Renal cortex interstitium (tissue), 15 donors: ENCODE data around the gene COQ2. TPM values are rescaled to one million over a fixed set of nuclear protein-coding genes. Genes with fewer than 3 reads are reported as not detected.
A peak's percentile ranks its signal among the peaks of the same experiment; 100 is the strongest.
"Not testable (repeated sequence)": the region's sequence is repeated elsewhere in the genome, so short reads cannot be mapped to it uniquely, and the experiment has no call there.

Experiments
- DNase-seq, 11 donors: peaks; one replicate each; pipeline ENCODE4 v3.0.0-alpha.2; 2013; ENCODE audit warnings: low read depth in 9 of 11, low spot score in 4 of 11; ENCODE audit errors: extremely low read depth in 1 of 11
- long read RNA-seq, 16 experiments: transcript quantifications; one replicate each; lab custom pipeline, GENCODE V29; 2026
- polyA plus RNA-seq, 3 donors: library from polyadenylated mRNA; unstranded; fragments of 120-200 nt; gene quantifications; one replicate each; pipeline ENCODE4 v1.2.1, GENCODE V29; 2013; ENCODE audit not compliant: insufficient read length in 3 of 3

The COQ2 gene
- 10 to 100 TPM; 14.2 to 15.8 (median 15.0) TPM for polyA plus RNA-seq
- long read RNA-seq, donor 1, transcript COQ2-206 (7 exons, 1,641 nt) = major isoform, 5 of 12 reads
- long read RNA-seq, donor 1, partial matches to known transcripts = 7 of 12 reads
- long read RNA-seq, donor 1, other reads (novel, unspliced or antisense) = 0 of 12 reads
- long read RNA-seq, donor 2, transcript COQ2-206 (7 exons, 1,641 nt) = major isoform, 8 of 8 reads
- long read RNA-seq, donor 2, partial matches to known transcripts = 0 of 8 reads
- long read RNA-seq, donor 2, other reads (novel, unspliced or antisense) = 0 of 8 reads
- long read RNA-seq, donor 3, partial matches to known transcripts = 9 of 12 reads
- long read RNA-seq, donor 3, other reads (novel, unspliced or antisense) = 0 of 12 reads
- long read RNA-seq, donor 4 = 0 reads
- long read RNA-seq, donor 5 = 0 reads
- long read RNA-seq, donor 6, partial matches to known transcripts = 0 of 2 reads
- long read RNA-seq, donor 6, other reads (novel, unspliced or antisense) = 0 of 2 reads
- long read RNA-seq, donor 7, partial matches to known transcripts = 7 of 9 reads
- long read RNA-seq, donor 7, other reads (novel, unspliced or antisense) = 0 of 9 reads
- long read RNA-seq, donor 8 = 0 reads
- long read RNA-seq, donor 9, transcript COQ2-206 (7 exons, 1,641 nt) = major isoform, 5 of 12 reads
- long read RNA-seq, donor 9, partial matches to known transcripts = 7 of 12 reads
- long read RNA-seq, donor 9, other reads (novel, unspliced or antisense) = 0 of 12 reads
- long read RNA-seq, donor 10, partial matches to known transcripts = 7 of 12 reads
- long read RNA-seq, donor 10, other reads (novel, unspliced or antisense) = 0 of 12 reads
- long read RNA-seq, donor 11, transcript COQ2-206 (7 exons, 1,641 nt) = major isoform, 5 of 5 reads
- long read RNA-seq, donor 11, partial matches to known transcripts = 0 of 5 reads
- long read RNA-seq, donor 11, other reads (novel, unspliced or antisense) = 0 of 5 reads
- long read RNA-seq, donor 12, partial matches to known transcripts = 0 of 3 reads
- long read RNA-seq, donor 12, other reads (novel, unspliced or antisense) = 0 of 3 reads
- long read RNA-seq, donor 13 = 0 reads
- long read RNA-seq, donor 14, transcript COQ2-206 (7 exons, 1,641 nt) = major isoform, 6 of 11 reads
- long read RNA-seq, donor 14, partial matches to known transcripts = 5 of 11 reads
- long read RNA-seq, donor 14, other reads (novel, unspliced or antisense) = 0 of 11 reads
- long read RNA-seq, donor 15, partial matches to known transcripts = 0 of 2 reads
- long read RNA-seq, donor 15, other reads (novel, unspliced or antisense) = 0 of 2 reads
- long read RNA-seq, donor 16, transcript COQ2-206 (7 exons, 1,641 nt) = major isoform, 10 of 38 reads
- long read RNA-seq, donor 16, partial matches to known transcripts = 28 of 38 reads
- long read RNA-seq, donor 16, other reads (novel, unspliced or antisense) = 0 of 38 reads

GRCh38 chr4:83284193-83285054, at the start of gene COQ2:
TSS of gene COQ2 (minus strand) at chr4:83284798. CDS start at chr4:83284764, 34 bp downstream.
- peak; percentile 76 to 93 (median 90) for DNase-seq

DNA sequence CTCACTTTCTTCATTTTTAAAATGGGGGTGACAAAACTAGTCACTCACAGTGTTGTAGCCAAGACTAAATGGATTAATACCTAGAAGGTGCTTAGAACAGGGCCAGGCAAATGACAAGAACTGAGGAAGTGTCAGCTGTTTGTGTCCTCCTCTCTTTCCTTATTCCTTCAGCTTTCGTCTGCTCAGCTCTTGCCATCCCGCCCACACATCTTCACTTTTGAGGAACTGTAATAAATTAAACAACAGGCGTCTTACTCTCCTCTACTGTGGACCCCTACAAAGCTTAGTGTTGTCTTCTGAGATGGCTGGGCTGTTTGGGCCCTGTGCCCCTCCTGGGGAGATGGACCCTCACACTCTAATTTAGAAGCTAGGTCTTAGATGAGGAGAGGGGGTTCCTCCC, 47.4 kb upstream of the COQ2 start:
- no peak for DNase-seq

GRCh38 chr4:83329521-83330110, 45.0 kb upstream of the COQ2 start:
- DNase-seq = no peak

DNA sequence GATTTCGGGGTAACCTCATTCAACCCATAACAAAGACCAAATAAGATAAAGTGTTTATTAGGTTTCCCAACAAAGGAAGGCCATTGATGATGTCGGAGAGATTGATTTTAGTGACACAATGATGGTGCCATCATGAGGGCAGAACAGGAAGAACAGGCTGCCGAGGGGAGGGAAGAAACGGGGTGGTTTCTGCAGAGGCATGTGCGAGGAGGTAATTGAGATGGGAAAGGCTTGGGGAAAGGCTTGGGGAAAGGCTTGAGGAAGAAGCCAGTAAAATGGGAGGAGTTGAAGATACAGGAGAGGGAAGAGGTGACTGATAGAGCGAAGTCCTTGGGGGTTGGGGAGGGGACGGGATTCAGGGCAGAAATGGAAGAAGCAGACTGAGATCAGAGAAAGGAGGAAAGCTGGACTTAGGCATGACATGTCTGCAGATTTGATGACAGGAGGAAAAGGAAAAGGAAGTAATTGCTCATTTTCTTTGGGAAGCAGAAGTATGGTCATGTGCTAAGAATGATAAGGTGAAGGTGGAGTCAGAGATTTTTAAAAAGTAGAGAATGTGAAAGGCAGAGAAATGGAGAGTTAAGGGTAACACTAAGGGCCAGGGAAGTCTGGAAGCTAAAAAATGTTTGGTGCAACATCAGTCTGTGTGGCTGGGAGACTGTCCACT, 44.1 kb upstream of the COQ2 start:
- DNase-seq = no peak

- DNase-seq = no peak
These were observed 41.9 kb upstream of the COQ2 start for GRCh38 chr4:83326546-83326945.

DNA sequence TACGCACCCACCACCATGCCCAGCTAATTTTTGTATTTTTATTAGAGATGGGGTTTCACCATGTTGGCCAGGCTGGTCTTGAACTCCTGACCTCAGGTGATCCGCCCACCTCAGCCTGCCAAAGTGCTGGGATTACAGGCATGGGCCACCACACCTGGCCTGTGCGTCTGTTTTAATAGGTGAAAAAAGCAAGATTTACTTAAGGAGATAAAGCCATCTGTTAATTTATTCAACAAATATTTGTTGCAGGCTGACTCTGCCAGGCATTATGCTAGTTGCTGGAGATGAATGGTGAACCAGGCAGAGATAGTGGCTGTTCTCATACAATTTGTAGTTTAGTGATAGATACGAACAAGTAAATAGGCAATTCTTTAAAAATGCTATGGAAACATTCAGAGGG, 40.7 kb upstream of the COQ2 start:
- not testable (repeated sequence) for DNase-seq

- no peak for DNase-seq
These were observed 38.5 kb upstream of the COQ2 start for GRCh38 chr4:83323136-83323535.

DNA sequence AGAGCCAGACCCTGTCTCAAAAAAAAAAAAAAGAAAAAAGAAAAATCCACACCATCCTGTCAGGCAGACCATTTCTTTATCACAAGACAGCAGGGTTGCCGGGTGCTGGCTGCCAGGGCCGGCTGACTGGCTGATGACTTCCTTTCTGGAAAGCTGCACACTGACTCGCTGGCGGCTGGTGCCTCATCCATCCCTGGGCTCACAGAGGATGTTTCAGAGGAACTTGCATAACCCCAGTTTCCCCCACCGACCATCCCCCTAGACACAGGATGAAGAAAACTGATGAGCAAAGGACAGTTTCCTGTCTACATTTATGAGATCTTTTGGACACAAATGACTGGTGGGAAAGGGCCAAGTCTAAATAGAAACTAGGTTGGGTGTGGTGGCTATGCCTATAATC, 36.0 kb upstream of the COQ2 start:
- DNase-seq = no peak

DNA sequence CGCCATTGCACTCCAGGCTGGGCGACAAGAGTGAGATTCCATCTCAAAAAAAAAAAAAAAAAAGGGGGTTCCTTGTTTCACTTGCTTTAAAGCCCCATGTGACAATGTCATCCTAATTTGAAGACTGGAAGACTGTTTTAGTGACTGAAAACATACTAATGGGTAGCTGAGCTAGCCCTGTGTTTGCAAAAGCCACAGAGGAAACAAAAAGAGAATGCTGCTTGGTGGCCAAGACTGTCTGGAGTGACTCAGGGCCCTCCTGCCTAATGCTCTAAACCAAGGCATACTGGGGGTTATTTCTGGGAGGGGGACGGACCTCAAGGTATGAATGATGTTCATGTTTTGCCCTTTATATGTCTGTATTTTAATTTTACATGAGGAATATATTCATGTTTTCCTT, 34.1 kb upstream of the COQ2 start:
- no peak for DNase-seq

- no peak for DNase-seq
These were observed 33.1 kb upstream of the COQ2 start for GRCh38 chr4:83317671-83318070.

DNA sequence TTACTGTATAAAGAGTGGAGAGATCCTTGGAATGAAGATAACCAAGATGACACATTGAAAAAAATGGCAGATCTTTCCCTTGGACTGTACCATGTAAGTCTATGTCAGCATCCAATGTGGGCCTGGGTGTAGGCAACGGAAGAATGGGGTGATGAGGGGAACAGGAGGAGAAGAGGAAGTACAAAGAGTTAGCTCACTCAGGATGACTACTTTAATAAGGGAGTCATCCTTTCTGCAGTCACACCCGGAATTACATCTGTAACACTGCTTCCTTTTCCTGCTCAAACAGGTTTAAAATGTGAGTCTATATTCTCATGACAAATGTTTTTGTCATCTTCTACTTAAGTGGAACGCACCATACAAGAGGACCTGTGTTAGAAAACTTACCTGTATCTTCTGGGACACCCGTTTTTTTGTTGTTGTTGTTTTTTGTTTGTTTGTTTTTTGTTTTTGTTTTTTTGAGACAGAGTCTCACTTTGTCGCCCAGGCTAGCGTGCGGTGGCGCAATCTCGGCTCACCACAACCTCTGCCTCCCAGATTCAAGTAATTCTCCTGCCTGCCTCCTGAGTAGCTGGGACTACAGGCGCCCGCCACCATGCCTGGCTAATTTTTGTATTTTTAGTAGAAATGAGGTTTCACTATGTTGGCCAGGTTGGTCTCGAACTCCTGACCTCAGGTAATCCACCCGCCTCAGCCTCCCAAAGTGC, 32.0 kb upstream of the COQ2 start:
- no peak for DNase-seq

DNA sequence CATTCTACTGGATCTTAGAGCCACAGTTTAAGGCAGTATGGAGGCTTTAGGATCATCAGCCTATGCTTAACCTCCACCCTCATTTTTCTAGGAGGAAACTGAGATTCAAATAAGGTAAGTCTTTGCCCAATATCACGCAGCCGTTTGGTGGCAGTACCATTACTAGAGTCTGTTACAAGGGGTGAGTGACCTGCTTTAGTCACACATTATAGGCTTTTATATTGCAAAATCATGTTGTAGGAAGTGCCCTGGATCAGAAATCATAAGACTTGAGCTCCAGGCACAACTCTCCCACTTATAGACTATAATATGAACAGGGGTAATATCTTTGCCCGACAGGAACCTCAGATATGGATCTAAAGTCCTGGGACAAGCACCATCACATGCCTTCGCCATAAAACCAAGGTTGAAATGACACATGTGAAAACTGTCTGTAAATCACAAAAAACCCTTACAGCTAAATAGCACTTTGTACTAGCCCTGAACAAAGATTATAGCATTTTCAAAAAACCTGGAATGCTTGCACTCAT, 30.8 kb upstream of the COQ2 start:
- DNase-seq = no peak

DNA sequence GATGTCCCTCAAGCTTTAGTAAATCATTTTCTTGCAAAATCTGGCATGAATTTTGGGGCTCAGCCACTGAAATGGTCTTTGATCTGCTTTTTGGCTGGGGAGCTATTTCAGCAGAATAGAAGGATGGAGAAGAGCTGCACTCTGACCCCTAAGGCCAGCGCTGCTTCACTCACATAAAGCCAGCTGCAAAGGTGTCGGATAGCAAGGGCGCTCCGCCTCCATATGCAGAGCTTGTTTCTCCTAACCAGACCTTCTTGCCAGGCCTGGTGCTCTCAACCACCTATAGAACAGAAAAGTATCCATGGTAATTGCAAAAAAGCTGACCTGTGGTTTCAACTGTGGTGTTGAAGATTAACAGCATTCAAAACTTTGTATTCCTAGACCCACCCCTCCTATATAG, 24.1 kb upstream of the COQ2 start:
- no peak for DNase-seq

- no peak for DNase-seq
These were observed 23.3 kb upstream of the COQ2 start for GRCh38 chr4:83307920-83308319.

DNA sequence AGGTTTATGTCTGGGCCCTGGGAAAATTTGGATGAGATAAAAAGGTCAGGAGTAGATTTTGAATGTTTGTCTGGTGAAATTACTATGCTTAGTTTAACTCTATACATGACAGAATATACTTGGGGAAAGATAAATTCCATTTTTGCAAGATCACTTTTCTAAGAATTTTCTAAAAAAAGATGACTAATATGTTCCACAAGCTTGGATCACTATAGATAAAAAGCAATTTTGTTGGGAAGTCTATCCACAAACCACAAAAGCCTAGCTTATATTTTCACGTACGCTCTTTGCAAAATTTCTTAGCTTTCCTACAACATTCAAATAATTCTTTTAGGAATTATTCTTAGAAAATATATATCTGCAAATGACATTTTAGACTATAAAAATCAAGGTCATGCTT, 20.6 kb upstream of the COQ2 start:
- no peak for DNase-seq

DNA sequence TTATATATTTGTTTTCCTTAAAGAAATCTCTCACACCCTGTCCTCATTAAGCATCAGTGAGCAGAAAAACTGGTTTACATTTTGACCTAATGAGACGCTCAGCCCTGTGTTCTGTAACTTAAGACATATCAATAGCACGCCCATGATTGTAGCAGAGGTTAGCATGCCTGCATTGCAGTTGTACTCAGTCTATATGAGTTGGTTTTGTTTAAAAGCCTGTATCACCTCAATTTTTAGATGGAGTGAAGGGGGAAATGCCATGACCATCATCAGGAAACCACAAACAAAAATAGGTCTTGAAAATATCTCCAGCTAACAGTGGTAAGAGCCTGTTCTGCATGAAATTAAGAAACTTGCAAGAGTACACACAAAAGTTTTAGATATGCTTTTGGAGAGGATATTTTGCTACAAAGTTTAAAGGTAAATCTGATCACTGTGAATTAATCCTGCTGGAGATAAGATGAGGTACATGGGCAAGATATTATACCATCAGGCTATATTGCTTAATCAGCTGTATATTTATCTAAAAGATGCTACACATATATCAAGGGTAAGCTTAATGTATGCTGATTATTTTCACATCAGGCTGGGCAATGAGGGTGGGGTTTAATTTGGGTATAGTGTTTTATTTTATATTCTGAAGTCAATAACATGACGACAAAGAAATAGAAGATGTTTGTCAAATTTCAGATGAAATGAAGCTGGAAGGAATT, 13.1 kb upstream of the COQ2 start:
- DNase-seq = no peak
